GM10248 (cell line): ENCODE data around the gene PWWP2B.

Experiments
- CTCF ChIA-PET: fragments of 300-600 bp; sonication (Branson Sonifier 250); formaldehyde crosslinking; extraction: SDS; loops from one replicate; lab custom pipeline; 2021; ENCODE audit warnings: antibody characterized with exemption; lab: Yijun Ruan, JAX
- POLR2A ChIA-PET: fragments of 350-650 bp; sonication (Branson Sonifier 250); formaldehyde crosslinking; extraction: SDS; loops from one replicate; lab custom pipeline; 2020; ENCODE audit warnings: antibody characterized with exemption; lab: Yijun Ruan, JAX
- DNase-seq: peaks from one replicate; pipeline ENCODE4 v3.0.0; 2012; ENCODE audit errors: extremely low spot score
- TF ChIP-seq, protein P1 (sequence below): IDR thresholded peaks from 2 replicates; pipeline ENCODE4 v1.5.1; 2012; ENCODE audit warnings: mild to moderate bottlenecking, low read depth; ENCODE audit errors: extremely low read depth, missing control alignments, control extremely low read depth

Gene PWWP2B

DNA sequence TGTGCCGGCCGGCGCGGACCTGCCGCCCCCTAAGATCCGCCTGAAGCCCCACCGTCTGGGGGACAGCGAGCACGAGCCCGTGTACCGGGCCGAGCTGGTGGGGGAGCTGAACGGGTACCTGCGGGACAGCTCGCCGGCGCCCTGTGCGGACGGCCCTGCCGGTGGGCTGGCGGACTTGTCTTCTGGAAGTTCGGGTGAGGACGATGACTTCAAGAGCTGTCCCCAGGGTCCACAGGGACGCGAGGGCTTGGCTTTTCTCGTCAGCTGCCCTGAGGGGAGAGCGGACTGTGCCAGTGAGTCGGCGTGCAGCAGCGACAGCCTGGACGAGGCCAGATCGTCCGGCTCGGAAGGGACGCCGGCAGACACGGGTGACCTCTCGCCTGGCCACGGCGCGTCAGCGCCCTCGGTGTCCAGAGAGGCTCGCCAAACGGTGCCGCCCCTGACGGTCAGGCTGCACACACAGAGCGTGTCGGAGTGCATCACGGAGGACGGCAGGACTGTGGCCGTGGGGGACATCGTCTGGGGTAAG, 8.5 kb downstream of the PWWP2B start:
- POLR2A ChIA-PET, result no interaction called here

DNA sequence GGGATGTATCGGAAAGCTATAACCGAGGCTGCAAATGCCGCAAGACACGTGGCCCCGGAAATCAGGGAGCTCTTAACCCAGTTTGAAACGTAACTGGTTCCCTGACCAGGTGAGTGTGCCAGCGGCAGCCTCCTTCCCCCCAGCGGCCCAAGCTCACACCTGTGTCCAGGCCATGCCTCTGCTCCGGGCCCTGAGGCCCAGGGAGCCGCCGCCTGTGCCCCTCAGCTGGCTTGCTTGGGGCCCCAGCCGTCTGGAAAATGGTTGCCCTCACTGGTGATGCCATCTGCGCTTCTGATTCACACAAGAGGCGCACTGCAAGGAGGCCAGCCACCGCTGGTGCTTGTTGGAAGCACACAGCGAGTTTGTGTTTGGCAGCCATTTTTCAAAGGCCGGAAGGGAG, 9.2 kb downstream of the PWWP2B start:
- POLR2A ChIA-PET, result no interaction called here
- TF ChIP-seq, protein P1, sequence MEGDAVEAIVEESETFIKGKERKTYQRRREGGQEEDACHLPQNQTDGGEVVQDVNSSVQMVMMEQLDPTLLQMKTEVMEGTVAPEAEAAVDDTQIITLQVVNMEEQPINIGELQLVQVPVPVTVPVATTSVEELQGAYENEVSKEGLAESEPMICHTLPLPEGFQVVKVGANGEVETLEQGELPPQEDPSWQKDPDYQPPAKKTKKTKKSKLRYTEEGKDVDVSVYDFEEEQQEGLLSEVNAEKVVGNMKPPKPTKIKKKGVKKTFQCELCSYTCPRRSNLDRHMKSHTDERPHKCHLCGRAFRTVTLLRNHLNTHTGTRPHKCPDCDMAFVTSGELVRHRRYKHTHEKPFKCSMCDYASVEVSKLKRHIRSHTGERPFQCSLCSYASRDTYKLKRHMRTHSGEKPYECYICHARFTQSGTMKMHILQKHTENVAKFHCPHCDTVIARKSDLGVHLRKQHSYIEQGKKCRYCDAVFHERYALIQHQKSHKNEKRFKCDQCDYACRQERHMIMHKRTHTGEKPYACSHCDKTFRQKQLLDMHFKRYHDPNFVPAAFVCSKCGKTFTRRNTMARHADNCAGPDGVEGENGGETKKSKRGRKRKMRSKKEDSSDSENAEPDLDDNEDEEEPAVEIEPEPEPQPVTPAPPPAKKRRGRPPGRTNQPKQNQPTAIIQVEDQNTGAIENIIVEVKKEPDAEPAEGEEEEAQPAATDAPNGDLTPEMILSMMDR, result no peak
- CTCF ChIA-PET, result interaction anchor here (0.8 to 1.2 kb wide), 3 partner anchors 47 to 507 kb away, joined by 3 read pairs; no protein-coding TSS in a partner anchor
- DNase-seq, result no peak

More for the DNA sequence above, 8.5 kb downstream of the PWWP2B start:
- CTCF ChIA-PET, result interaction anchor here (0.8 to 1.2 kb wide), 2 partner anchors 48 to 506 kb away, joined by 3 read pairs; no protein-coding TSS in a partner anchor
- no peak for DNase-seq
- TF ChIP-seq, protein P1, result no peak

DNA sequence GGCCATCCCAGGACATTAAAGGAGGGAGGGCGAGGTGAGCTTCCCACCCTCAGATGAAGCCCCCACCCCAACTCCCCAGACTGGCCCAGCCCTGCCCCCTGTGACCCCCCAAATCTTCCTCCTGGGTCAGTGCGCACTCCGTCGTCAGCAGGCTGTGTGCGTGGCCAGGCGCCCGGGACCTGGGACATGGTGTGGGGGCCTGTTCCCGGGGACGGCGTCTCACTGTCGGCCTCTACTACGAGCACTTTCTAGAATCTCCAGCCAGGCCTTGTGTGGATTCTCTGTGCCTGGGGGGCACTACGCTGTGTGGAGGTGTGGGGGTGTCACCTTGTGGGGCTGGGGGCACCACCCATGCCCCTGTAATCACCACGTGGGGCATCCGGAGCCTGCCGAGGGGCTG, 9.8 kb downstream of the PWWP2B start:
- POLR2A ChIA-PET, result no interaction called here
- DNase-seq, result no peak
- TF ChIP-seq, protein P1, result no peak
- CTCF ChIA-PET, result interaction anchor here (0.9 kb wide), 1 partner anchor 57 kb away, joined by 3 read pairs; no protein-coding TSS in a partner anchor

DNA sequence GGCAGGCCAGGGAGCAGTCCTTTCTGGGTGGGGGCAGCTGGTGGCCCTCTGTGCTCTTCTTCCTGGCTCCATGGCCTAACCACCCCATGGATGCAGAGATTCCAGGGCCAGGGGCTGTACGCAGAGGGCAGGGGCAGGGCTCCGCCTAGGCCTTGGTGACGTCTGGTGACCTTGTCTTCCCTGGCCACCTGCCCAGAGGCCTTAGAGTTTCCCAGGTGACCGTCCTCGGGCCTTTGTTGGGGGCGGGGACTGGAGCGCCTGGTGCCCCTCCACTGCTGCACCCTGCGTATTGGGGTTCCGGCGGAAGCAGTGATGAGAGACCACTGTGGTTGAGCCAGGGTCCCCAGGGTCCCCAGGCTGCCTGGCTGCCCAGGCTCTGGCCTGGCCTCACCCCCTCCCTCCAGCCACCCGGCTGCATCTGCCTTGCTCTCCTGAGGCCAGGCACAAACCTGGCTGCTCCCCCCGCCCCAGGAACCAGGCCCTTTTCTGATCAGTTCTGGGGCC, 10.3 kb downstream of the PWWP2B start:
- ChIA-PET CTCF (no interaction called here), POLR2A (no interaction called here)
- TF ChIP-seq, protein P1, result no peak
- DNase-seq, result no peak

DNA sequence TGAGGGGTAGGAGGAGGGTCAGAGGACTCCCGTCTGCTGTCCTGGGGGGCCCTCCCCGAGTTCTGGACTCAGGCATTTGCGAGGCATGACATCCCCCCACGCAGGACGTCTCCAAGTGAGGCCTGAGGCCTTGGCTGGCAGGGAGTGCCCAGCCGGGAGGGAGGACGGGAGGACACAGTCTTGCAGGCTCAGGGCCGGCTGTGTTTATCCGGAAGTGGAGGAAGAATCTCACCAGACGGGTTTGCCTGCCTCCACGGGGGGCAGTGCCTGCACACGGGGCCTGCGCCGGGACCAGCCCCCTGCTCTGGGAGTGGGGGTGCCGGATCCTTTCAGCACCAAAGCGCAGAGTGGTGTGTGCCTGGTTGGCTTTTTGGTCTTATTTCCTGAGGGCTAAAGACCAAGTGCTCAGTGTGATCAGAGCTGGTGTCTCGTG, 10.9 kb downstream of the PWWP2B start:
- no peak for DNase-seq
- ChIA-PET POLR2A (no interaction called here), CTCF (no interaction called here)
- TF ChIP-seq, protein P1, result no peak

DNA sequence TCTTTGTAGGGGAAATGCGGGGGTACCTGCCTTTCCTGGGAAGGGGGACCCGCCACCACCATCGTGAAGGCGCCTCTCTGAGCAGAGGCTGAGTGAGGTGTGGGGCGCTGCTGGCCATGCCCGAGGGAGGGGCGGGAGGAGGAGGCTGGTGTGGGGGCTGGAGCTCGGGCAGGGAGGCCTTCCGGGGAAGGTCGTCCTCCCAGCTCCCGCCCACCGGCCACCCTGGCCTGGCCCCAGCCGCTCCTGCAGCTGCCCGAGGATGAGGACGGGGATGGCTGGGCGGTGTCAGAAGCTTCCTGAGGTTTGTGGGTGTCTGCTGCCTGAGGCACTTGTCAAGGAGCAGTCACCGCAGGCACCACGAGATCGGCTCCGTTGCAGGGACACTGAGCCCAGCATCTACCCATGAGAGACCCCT, 11.4 kb downstream of the PWWP2B start:
- TF ChIP-seq, protein P1, result no peak
- DNase-seq, result no peak
- ChIA-PET POLR2A (no interaction called here), CTCF (no interaction called here)
